ENCODE results near the gene FLG2.
"Not testable (repeated sequence)": the region's sequence is repeated elsewhere in the genome, so short reads cannot be mapped to it uniquely, and the experiment has no call there.

The FLG2 gene

DNA sequence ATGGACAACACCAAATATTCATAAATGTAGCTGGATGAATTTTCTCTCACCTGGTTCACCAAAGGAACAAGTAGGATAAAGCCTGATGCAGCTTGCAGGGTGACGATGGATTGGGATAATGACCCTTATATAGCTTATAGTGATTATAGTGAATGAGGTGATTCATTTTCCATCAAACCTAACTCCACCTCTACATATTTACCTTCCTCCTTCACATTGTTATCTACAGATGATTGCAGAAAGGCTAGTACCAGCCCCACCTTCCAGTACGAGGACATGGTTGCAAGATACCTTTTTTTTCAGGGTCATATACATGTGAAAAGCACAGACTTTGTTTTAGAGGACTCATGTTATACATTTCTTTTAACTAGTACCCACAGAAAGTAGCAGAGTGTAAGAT, at the start of gene FLG2:
FLG2 (minus strand) TSS at position 101 of the 400 bp plus-strand sequence. CDS start 1,122 bp downstream, outside the sequence.
- DNase-seq = no peak

DNA sequence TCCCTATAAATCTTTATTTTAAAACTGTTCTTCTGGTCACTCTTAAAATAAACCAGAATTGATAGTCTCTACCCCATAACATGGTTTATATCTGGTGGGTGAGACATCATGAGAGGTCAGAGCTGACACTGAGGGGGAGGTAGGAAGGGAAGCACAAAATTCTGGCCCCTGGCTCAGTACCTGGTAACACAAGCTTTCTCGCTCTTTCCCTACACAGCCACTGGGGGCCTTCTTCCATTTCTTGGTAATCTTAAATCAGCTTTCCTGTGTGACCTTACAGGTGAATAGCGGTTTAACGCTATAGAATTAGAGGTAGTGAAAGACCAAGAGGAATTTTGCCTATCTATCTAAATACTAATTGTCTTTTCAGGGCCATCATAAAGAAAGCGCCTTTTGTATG, 48.9 kb upstream of the FLG2 start:
- no peak for DNase-seq

DNA sequence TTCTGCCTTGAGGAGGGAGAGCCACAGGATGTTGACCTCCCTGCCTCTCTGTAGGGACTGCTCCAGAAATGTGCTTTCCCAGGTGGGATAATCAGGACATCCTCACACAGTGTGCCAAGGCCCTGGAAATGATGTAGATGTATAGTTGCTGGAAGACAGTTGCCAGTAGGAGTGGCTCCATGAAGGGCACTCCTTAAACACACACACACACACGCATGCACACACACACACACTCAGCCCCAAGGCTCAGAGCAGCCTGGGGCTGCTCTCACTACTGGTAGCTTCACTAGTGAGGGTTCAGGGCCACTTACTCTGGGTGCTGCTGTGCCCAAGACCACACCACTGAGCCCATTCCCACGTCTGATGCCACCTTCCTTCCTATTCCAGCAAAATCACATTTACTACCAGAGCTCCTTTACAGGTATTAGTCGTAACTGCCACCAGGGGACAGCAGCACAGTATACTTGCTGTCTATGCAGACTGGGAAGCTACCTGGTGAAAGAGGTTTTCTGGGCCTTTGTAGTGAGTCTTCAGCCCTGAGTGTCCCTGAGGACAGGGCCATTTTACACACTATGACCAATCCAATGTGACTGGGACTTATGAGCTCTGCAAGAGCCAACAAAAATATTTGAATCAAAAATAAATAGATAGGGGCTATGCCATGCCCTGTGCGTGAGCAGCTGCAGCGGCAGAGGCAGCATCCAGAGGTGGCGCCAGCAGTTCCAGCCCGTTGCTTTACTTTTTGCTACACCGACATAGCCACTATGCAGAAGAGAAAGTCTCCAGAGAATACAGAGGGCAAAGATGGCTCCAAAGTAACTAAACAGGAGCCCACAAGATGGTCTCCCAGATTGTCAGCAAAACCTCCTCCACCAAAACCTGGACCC, 39.2 kb upstream of the FLG2 start:
- DNase-seq = no peak

DNA sequence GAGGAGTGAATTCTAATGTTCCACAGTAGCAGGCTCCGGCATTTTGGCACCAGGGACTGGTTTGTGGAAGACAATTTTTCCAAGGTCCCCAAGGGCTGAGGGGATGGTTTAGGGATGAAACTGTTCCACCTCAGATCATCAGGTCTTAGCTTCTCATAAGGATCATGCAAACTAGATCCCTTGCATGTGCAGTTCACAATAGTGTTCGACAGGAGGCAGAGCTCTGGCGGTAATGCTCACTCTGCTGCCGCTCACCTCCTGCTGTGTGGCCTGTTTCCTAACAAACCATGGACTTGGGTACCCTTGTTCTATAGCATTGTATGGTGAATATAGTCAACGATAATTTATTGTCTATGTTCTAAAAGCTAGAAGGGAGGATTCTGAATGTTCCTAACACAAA, 37.7 kb upstream of the FLG2 start:
- DNase-seq = no peak

DNA sequence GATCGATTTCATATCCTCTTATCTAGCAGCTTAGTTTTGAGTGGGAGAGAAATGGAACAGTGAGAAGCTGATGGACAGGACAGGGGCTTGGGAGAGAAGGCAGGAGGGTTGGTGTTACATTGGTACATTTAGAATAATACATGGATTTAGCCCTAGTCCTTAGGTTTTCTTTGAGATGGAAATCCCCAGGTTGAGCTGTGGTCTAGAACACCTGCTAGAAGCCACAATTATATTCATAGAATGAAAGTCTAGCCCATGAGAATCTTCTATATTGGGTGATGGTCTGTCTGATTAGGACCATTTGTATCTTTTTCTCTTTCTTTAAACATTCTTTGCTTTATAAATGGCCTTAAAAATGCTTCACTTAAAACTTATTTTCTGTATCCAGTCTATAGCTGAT, 34.3 kb upstream of the FLG2 start:
- no peak for DNase-seq

DNA sequence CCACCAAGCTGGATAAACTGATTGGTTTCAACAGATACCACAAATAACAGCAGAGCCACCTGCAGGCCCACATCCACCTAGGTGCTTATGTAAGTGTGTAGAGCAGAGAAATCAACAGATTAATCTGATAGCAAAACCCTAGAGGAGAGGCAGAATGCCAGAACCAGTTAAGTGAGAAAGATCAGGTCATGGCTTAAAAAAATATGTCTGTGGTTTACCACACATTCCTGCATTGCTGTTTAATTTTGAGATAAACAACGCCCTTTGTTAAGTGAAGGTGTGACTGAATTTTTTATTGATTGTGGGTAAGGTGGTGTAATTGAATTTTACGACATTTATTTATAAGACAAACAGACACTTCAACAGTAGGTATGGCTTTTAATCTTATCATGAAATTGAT, 33.1 kb upstream of the FLG2 start:
- DNase-seq = no peak

DNA sequence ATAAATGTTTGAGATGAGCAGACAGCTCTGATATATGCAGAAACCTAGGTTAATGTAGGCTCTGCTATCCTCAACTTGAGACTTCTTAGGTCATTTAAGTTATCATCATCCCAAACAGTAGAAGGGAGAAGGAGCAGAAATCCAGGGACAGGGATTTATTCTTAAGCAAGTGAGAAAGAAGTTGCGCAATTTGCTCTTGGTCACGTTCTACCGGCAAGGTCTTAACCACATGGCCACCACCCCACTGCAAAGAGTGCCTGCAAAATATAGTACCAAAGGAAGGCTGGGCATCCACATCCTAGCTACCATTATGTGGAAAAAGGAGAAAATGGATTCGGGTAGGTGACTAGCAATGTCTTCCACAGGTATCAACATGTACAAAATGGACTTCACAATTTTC, 29.1 kb upstream of the FLG2 start:
- no peak for DNase-seq

DNA sequence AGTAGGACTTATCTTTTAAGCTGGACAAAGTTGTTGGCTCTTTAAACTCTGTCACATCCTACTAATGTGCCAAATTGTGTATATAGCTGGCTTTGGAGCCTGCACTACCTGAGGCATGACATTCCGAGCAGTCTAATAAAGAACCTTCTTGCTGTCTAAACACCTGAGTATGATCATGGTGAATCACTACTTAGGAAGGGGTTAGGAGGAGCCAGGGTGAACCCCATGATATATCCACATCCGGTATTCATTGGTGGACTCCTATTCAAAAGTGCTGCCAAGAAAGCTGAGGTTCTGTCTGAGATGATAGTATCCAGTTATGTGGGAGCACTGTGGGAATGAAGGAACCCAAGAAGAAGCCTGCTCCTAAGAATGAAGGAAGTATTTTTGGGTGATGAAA, 27.1 kb upstream of the FLG2 start:
- no peak for DNase-seq

DNA sequence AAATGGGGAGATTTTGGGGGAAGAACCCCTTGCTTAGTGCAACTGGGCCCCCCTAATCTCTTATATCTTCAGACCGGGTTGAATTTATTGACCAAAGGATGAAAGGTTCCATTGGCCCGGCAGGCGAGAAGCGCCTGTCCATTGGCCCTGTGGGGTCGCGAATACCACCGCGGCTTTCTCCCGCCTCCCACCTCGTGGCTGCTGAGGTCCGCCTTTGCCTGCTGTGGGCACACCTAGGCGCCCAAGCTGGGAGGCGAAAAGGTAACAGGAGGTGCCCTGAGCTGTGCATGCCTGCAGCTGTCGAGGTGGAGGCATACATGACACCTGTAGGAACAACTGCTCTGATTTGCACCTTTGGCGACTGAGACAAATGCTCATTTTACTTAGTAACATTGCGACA, 21.1 kb upstream of the FLG2 start:
- no peak for DNase-seq

DNA sequence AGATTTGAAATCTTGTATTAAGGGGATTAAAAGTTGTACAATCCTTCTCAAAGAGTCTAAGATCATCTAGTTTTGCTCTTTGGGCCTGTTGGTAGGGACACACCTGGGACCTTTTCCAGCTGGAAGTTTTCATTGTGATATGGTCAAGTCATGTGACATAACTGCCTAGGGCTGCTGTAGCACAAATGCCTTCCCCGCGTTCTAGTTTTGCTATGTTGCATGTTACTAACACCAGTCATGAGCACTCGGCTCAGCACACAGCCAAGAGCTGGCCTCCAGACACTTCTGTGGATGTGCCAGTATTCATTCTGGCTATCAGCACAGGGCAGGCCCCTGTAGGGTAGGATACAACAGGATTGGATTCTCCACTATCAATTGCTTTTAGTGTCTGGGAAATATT, 14.6 kb upstream of the FLG2 start:
- DNase-seq = no peak

DNA sequence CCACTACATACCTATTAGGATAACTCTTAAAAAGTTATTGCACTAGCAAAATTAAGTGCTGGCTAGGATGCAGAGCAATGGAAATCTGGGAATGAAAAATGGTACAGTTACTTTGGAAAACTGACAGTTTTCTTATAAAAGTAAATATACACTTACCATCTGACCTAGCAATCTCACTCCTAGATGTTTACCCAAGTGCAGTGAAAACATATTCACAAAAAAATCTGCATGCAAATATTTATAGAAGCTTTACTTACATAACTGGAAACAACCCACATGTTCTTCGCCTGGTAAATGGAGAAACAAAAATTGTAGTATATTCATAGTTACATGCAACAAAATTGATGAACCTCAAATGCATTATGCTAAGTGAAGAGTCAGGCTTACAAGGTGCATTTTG, 12.9 kb upstream of the FLG2 start:
- no peak for DNase-seq

DNA sequence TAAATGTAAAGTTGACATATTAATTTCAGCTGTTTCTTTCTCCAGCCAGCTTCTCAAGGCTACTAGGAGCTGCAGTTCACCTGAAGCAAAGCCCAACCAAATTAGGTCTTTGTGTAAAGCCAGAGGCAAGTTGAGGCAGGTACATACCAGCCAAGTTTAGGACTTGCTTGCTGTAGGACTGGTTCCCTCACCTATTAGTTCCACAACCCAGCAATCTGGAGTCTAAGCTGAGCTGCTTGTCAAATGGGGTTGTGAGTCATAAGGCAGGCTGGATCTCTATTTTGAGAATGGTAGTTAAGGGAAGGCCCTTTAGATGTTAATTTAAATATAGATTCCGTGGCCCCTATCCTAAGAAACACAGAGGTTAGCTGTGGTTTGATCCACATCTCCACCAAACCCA, 7.6 kb upstream of the FLG2 start:
- no peak for DNase-seq

DNA sequence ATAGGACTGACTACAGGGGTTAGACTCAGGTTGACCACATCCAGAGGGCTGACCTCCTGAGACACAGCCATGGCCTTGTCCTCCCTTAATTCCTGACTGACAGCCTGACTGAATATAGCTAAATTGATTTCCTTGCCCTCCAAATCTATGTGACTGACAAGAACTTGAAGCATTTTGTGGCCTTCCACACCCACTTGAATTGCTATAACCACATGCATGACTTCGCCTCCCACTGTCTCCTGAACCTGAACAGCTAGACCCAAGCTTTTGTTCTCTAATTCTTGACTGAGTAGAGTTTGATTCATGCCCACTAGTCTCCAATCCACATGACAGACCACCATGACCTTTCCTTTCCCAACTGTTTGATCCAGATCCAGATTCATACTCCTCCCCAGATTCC, 3.1 kb downstream of the FLG2 start:
- DNase-seq = no peak

DNA sequence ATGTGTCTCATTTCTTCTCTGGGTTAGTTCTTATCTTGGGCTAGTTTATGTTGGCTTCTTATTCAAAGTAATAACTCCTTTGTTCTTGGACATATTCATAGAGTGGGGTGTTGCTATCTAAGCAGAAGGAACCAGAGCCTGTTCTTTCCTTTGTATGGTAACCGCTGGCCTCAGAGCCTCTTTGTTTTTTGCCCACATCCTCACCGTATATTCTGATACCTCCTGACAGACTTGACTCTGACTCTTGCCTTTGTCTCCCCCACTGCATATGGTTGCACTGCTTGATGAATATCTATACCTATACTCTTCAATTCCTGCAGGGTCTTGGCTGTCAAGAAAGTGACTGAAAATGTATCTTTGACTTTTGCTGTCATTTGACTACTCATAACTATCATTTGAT, 10.2 kb downstream of the FLG2 start:
- no peak for DNase-seq

DNA sequence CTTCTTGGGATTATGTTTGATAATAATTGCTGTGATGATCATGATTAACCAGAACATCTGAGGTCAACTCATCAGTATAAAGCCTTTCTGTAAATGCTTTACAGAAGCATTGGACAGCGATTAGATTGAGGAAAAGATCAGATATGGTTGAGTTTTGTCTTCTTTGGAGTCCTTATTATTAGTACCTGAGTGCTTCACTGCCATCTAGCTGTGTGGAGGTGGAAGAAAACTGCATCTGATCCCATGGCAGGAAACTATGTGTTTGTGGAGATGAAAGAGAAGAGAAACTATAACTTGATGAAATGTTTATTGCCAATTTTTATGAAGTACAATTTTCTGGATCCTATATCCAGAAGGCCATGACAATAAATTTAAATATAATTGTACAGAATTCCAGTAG, 11.4 kb downstream of the FLG2 start:
- no peak for DNase-seq

DNA sequence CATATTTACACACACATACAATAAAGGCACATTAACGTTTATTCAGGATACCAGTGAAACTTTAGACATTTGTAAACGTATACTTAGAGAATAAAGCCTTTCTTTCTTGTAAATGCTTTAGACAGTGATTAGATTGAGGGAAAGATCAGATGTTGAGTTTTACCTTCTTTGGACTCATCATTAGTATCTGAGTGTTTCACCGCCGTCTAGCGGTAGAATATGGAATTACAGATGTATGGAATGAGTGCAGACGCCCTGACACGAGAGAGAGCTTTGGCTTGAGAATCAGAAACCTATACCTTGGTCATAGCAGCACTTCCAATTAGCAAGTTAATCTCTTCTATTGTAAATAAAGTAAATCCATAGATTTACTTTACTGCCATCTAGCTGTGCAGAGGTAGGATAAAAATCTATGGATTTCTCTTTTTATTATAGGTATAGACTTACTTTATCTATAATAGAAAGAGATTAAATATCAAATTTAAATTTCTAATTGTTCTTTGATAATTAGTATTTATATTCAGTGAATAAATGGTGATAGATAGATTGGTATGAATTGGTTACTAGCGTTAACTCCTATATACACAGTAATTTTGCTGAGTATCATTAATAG, 12.6 kb downstream of the FLG2 start:
- DNase-seq = no peak

DNA sequence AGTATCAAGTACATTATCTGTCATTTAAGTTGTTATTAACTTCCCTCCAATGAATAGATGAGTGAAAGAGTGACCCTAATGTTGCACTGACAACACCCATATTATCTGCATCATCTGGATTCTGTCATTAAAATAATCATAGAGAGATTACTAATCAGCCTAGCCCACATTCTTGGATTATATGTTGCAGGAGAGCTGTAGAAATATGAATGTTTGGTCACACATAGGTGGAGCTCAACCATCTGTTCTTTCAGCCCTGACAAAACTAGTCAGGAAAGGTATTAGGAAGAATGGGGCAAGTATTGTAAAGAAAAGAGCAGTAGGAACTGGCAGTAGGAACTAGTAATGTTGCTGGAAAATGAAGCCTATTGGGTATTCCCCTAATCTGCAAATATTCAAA, 15.4 kb downstream of the FLG2 start:
- DNase-seq = no peak

DNA sequence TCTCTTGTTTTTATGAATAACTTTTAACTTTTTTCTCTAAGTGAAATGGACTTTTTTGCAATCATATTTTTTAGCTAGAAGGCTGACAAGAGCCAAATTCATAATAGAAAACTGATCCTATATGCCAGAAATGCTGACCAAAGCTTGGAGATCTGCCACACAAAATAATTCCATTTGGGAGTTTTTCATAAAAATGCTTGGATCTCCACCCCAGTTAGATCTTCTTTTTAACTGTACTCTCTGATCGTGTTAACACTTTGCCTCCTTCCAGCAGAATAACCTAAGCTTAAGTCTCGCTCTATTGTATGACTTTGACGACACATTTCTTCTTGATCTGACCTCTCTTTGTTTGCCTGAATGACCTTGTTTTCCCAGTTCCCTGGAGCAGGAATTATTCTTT, 16.8 kb downstream of the FLG2 start:
- no peak for DNase-seq

DNA sequence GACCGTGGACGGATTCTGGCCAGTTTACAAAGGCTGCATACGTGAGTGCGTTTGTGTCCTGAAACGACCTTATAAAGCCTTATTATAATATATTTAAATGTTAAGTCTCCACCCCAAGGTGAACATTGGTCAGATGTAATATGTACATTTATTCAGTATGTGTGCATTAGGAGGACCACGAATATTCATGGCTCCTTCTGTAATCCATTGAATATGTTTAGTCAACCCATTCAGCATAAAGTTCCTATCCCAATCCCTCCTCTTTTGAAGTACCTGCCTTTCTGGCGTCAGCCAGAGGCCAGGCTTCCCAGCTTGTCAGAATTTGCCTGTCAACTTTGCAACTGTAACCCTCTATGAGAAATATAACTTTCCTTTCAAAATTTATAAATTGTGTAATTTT, 24.4 kb downstream of the FLG2 start:
- no peak for DNase-seq

DNA sequence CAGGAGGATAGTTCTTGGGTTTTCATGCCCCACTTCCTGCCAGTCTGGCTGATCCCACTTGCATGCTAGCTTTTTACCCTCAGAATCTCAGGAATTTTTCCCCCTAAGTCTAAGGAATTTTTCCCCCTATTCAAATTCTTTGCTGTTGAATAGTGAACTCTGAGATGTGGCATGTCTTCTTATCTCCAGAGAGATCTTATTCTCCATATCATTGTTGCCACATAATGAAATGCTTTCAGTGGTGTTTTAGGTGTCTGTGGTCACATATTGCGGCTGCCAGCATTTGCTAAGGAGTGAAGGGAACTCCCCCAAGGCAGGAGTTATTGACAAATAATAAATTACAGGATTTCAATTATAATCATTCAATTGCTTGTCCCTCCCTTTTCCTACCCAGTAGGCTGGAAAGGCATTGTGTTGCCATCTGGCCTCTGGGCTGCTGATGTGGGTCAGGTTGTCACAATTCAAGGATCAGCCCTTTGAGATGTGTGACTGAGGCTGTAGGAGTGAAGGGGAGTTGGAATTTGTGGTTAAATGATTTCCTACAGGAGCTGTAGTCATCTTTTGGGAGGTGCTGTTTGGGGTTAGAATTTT, 30.9 kb downstream of the FLG2 start:
- DNase-seq = no peak

DNA sequence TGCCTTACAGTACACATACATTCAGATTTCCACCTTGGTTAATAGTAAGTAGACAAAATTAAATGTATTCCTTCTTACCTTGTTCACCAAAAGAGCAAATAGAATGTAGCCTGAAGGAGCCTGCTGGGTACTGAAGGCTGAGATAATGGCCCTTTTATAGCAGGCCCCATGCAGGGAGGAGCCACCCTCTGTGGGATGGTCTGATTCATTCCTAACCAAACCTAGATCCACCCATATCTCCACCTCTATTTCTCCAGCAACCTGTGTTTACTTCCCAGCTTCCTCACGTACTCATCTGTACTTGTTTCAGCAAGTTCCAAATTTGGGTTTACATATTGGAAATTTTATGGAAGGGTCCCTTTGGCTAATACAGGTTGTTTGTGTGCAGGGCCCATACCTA, 34.7 kb downstream of the FLG2 start, which contains the start of gene FLG:
FLG (minus strand) TSS at position 129 of the 400 bp plus-strand sequence. CDS start 9,783 bp downstream, outside the sequence.
- DNase-seq = no peak

DNA sequence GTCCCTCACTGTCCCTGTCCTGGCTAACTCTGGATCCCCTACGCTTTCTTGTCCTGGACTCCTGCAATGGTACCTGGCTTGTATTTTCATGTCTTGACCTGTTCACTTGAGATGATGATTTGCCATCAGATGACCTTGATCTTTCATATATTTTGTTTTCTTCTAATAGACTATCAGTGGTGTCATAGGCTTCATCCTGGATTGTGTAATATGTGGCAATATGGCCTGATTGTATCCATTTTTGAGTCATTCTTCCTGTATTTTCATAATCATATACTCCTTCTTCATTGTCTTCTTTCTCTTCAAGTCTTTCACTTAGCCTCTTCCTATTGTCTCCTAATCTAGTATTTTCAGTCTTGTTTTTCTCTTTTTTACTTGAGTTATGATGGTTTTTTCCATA, 45.8 kb downstream of the FLG2 start:
- DNase-seq = no peak

DNA sequence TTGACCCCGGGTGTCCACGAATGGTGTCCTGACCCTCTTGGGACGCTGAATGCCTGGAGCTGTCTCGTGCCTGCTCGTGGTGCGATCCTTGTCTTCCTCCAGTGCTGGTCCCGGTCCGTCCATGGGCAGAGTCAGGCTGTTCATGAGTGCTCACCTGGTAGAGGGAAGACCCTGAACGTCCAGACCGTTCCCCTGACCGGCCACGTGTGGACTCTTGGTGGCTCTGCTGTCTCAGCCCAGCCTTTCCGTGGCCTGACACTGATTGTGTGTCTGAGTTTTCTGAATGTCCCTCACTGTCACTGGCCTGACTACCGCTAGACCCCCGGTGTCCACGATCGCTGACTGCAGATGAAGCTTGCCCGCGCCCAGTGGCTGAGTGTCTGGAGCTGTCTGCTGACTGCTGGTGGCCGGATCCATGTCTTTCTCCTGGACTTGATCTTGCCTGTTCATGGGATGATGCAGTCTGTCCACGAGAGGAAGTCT, 46.4 kb downstream of the FLG2 start:
- no peak for DNase-seq

DNA sequence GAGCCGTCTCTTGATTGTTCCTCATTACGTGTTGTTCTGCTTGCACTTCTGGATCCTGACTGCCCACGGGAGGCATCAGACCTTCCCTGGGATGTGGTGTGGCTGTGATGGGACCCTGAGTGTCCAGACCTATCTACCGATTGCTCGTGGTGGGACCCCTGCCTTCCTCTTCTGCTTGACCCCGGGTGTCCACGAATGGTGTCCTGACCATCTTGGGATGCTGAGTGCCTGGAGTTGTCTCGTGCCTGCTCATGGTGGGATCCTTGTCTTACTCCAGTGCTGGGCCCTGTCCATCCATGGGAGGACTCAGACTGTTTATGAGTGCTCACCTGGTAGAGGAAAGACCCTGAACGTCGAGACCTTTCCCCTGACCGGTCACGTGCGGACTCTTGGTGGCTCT, 47.6 kb downstream of the FLG2 start:
- not testable (repeated sequence) for DNase-seq
